Fibroblast of upper back skin (primary cell): ENCODE measurements around the gene MSL2.
"Not testable (repeated sequence)": the region's sequence is repeated elsewhere in the genome, so short reads cannot be mapped to it uniquely, and the experiment has no call there.

Experiments
- DNase-seq: peaks from one replicate; pipeline ENCODE4 v3.0.0-alpha.2; 2013

The MSL2 gene, protein sequence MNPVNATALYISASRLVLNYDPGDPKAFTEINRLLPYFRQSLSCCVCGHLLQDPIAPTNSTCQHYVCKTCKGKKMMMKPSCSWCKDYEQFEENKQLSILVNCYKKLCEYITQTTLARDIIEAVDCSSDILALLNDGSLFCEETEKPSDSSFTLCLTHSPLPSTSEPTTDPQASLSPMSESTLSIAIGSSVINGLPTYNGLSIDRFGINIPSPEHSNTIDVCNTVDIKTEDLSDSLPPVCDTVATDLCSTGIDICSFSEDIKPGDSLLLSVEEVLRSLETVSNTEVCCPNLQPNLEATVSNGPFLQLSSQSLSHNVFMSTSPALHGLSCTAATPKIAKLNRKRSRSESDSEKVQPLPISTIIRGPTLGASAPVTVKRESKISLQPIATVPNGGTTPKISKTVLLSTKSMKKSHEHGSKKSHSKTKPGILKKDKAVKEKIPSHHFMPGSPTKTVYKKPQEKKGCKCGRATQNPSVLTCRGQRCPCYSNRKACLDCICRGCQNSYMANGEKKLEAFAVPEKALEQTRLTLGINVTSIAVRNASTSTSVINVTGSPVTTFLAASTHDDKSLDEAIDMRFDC

DNA sequence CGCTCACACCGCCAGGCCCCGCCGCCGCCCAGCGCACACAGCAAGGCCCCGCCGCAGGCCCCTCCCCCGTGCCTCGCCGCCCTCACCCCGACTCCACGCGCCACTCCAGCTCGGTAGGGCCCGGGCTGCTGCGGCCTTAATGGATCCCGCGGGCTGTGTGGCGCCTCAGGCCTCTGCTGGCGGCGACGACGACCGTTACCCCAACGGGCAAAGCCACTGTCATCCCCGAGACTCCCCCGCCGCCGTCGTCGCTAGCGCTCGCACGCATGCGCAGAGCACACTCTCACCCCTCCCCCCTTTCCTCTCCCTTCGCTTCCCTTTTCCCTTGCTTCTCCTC, at the start of gene MSL2:
Gene MSL2 (minus strand): TSS at position 272 of the 337 bp plus-strand sequence. CDS start 1,222 bp downstream, outside the sequence.
- DNase-seq, result no peak

DNA sequence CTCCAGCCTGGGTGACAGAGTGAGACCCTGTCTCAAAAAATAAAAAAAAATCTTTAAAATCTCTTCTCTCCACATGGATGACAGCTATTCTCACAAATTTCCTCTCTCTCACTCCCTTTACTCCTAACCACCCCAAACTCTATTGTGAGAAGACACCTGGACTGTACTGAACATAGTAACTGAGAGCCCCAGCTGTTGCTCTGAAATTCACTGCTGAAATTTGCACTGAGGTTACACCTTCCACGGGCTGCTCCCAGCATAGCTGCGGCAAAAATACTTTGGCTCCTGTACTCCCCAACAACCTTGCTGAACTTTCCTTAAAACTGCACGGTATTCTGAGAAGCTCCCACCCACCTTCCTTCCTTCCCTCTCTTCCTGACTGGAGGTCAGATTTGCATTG, 49.6 kb upstream of the MSL2 start:
- DNase-seq, result no peak

DNA sequence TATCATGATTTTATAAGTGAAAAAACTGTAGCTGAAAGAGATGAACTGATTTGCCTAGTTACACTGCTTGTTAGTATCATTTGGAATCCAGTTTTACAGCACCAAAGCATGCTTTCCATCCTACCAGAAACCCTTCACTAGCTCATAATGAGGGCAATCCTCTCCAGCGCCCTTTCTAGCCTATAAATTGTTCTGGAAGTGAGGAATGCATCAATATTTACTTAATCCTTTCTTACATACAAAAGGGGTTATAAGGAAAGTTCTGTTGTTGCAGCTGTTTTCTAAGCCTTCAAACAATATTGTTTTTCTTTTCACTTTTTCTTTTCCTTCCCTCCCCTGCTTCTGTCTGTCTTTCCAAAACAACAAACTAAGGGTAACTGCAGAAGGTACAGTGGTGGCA, 43.0 kb upstream of the MSL2 start:
- DNase-seq, result no peak

DNA sequence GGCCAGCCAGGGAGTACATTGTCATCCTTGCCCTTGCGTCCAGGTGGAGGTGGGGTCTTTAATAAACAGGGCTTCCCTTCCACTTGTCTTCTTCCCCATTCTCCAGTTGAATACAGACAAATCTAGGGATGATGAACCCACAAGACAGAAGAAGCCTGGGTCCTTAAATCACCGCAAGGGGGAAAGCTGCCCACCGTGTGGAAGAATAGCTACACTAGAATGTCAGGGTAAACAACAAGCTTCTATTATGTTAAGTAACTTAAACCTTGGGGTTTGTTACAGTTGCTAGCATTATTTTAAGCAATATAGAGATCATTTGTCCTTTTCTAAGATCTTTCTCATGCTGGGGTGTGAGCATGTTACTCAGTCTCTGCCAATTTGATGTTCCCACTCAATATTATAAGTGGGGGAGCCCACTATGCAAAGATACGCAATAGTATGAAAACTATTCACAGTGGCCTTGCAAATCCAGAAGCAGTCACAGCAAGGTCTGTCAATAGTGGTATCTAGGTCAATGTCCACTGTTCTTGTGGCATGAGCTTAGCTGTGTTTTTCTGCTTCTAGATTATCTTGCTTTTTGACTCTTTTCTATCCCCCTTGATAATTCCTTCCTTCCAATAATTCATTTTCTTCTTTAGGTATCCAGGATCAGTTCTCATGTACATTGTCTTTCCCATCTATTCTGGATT, 42.0 kb upstream of the MSL2 start:
- DNase-seq, result no peak

DNA sequence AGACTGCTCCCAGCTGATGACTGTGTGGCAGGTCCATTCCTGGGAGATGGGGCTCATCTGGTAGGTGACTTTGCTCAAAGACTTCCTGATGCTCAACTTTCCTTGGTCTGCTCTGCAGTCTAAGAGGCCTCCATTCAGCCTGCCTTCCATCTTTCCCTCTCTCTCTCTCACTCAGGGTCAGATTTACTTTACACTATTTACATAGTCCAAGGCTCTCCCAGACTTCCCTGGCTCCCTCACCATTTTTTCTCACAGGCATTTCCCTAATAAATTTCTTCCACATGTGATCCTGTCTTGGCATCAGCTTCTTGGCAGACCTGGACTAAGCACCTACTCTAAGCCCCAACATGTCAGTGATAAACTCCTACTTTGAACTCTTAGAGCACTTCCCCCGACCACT, 41.0 kb upstream of the MSL2 start:
- DNase-seq, result no peak

DNA sequence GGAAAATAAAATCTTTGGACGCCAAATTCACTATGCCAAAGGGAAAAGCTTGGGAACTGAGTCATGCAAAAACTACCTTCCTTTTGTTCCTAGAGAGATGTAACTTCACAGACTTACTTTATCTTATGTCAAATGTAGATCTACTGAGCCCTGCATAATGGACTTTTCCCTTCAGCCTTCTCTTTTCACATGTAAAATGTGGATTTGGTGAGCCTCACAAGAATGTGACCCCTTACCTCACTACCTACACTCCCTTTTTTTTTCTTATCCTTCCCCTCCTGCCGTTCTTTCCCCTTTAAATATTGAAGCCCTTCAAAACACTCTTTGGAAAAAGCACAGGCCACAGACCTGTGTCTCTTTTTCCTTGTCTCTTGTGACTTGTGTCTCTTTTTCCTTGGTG, 40.0 kb upstream of the MSL2 start:
- no peak for DNase-seq

DNA sequence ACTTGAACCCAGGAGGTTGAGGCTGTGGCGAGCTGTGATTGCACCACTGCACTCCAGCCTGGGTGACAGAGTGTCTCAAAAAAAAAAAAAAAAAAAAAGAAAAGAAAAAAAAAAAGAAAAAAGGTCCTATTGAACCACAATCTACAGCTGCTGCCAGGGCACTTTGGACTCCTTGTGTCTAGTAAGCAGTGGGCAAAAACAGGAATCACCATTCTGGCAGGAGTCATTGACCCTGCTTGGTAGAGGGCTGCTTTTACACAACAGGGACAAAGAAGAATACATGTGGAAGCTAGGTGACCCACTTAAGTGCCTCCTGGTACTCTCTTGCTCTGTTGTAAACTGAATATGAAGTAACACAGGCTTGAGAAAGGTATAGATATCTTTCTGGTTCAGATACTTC, 39.4 kb upstream of the MSL2 start:
- DNase-seq, result no peak

DNA sequence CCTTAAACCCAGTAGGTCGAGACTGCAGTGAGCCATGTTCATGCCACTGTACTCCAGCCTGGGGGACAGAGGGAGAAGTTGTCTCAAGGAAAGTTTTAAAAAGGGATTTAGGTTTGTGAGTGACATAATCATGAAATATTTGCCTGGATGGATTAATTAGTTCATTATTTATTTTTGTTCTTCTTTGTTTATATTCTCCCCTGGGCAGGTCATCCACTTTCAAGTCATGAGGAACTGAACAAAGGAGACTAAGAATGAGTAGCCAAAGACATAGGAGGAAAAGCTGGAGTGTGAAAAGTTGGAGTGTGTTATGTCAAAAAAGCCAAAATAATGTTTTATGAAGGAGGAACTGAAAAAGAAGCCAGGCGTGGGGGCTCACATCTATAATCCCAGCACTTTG, 36.3 kb upstream of the MSL2 start:
- DNase-seq, result no peak

DNA sequence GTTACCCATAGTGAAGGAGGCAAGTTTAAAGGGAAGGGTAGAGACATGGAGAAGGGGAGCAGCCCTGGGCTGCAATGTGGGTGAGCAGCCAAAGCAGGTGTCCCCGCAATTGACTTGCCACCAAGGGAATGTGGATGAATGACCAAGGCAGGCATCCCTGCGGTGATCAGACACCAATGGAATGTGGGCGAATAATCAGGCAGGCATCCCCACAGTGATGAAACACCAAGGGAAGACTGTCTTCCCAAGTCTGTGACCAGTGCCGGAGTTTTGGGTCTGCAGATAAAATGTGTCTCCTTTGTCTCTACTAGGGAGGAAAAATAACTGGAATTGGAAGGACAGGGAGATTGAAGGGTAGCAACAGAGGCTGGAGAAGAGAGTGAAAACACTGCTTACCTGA, 26.6 kb upstream of the MSL2 start:
- DNase-seq, result not testable (repeated sequence)

DNA sequence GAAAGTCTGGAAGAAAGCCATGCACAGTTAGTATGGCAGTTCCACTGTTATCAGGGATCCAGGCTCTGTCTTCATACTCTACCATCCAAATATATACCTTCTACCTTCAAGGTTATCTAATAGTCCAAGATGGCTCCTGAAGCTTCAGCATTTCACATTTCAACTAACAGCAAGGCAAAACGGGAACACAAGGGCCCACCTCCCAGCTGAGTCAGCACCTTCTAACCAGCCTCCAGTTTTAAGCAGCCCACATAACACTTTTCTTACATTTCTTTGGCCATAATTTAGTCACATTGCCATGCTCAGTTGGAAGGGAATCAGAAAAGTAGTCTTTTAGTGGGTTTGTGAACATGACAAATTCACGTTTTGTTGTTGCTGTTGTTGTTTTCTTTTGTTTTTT, 15.4 kb upstream of the MSL2 start:
- DNase-seq, result peak; percentile 6

DNA sequence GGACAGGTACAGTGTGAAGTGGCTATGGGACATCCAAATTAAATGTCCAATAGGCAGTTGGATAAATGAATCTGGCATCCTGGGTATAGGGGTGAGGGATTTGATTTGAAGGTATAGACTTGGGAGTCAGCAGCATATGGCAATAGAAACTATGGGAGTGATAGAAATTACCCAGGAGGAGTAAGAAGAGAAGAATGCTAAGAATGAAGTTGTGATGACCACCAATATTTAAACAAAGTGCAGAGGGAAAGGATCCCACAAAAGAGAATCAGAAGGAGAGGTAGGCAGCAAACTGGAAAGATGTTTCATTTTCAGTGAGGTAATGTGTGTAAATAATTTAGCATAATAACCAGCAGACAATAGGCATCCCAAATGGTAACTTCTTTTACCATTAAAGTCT, 13.8 kb upstream of the MSL2 start:
- peak; percentile 79 for DNase-seq

DNA sequence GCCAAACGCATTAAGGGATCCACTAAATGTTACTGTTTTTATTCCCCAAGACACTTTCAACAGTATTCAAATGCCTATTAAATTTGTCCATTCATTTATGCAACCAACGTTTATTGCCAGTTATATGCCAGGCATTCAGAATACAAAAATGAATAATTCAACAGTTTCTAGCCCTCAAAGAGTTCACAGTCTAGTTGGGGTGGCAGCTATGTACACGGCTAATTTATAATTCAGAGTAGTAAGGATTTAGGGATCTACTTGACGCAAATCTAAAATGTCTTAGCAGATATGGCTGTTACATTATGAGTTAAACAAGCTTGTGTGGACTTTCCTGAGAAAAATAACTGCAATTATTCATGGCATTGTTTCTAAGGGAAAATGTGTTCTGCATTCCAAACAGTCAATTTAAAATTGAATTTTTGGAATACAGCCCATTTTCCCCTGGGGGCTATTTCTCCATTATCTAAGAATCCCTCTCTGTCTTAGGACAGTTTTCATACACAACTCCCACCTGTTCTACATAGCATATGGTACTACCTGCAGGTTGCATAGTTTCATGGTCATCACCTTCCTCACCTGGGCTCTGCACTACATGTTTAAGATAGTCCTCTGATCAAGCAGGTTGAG, 11.5 kb upstream of the MSL2 start:
- peak; percentile 10 for DNase-seq

DNA sequence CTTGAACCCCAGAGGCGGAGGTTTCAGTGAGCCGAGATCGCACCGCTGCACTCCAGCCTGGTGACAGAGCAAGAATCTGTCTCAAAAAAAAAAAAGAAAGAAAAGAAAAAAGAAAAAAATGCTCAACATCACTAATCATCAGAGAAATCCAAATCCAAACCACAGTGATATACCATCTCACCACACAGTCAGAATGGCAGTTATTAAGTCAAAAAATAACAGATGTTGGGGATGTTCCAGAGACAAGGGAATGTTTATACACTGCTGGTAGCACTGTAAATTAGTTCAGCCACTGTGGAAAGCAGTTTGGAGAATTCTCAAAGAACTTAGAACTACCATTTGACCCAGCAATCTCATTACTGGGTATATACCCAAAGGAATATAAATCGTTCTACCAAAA, 3.1 kb upstream of the MSL2 start:
- peak; percentile 59 for DNase-seq

DNA sequence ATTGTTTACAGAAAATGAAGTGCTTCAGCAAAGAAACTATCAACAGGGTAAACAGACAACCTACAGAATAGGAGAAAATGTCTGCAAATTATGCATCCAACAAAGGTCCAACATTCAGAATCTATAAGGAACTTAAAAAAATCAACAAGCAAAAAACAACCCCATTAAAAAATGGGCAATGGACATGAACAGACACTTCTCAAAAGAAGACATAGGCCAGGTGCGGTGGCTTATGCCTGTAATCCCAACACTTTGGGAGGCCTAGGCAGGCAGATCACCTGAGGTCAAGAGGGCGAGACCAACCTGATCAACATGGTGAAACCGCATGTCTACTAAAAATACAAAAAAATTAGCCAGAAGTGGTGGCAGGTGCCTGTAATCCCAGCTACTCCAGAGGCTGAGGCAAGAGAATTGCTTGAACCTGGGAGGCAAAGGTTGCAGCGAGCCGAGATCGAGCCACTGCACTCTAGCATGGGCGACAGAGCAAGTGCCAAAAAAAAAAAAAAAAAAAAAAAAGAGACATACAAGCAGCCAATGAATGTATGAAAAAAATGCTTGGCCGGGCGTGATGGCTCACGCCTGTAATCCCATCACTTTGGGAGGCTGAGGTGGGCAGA, 2.4 kb upstream of the MSL2 start:
- DNase-seq, result not testable (repeated sequence)

DNA sequence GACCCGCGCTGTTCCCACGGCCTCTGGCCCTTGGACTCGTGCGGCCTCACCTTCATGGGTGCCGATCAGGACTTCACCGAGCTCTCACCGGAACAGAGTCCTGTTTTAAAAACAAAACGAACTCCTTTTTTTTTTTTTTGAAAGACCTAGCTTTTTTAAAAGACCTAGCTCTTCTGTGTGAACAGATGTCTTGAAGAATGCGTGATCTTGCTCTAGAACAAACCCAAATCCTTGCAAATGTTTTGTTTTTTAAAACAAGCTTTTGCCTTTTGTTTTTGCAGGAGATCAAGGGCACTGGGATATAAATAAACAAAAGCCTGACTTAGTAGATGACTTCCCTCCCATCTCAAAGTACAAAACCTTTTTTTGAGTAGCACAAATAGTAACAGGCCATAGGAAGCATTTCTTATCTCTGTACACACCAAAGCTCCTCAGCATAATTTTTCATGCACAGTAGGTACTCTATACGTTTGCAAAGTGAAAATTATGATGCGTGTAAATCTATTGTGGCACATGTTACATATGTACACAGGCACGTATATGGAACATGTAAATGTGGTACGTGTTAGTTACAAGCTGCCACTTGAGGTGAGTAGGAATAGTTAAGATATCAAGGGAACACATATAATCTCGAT, 1.1 kb upstream of the MSL2 start:
- no peak for DNase-seq

DNA sequence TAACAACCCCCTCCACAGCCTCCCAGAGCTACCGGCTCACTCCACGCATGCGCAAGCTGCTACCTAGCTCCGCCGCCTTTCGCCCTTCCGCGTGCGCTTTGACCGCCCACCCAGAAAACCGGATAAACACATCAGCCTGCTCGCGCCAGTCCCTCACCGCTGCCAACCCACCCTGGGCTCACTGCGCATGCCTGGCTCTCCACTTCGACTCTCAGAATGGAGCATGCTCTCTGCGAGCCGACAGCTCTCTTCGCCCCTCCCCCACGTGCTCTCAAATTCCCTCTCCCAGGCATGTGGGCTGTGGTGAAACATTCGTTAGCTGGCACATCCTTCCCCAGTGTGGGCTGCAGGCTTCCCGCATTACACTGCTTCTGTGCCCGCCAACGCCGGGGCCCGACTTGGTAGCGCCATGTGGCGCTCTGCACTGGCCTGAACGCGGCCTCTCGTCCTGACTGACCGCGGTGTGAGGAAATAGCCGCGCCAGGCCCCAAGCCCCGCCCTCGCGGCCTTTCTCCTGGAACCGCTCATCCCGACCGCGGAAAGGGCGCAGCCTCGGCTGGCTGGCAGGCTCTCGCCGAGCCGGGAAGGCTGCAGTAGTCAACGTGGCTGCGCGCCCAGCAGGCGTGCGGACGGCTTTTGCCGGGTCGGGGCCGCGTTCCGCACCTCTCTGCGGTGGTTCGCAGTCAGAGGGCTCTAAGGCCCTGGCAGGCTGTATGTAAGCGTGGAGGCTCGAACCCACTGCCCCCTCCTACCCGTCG, 445 bp upstream of the MSL2 start:
- peak; percentile 100 for DNase-seq

DNA sequence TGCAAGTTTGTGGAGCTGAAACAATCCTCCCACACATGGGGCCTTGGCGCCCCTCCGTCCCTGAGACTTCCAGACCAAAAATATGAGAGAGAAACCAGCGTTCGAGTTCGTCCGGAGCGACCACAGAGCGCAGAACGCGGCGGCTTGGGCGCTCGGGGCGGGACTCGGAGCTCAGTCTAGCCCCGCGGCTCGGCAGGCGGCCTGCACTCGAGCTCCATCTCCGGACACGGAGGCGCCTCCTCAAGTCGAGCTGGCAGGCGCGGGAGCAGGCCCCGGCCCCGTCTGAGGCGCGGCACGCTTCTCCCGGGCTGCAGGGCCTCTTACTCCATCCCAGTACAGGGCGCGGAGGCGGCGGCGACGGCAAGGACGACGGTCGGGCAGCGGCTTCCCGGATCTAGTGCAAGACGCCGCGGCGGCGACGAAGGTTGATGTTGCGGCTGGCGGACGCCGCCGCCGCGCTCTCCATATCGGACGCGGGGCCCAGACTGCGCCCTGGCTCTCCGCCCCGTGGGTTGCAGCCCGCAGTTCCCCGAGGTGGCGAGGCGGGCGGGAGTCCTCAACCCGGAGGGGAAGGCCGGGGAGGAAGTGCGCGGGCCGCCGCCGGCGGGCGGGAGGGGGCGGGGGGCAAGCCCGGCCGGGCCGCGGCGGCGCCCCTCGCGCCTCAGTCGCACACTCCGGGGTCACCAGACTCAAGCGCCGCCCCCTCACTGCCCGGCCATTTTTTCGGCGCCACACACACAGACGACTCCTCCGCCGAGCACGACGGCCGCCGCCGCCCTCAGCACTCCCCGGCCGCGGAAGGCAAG, 674 bp downstream of the MSL2 start:
- peak; percentile 73 for DNase-seq

DNA sequence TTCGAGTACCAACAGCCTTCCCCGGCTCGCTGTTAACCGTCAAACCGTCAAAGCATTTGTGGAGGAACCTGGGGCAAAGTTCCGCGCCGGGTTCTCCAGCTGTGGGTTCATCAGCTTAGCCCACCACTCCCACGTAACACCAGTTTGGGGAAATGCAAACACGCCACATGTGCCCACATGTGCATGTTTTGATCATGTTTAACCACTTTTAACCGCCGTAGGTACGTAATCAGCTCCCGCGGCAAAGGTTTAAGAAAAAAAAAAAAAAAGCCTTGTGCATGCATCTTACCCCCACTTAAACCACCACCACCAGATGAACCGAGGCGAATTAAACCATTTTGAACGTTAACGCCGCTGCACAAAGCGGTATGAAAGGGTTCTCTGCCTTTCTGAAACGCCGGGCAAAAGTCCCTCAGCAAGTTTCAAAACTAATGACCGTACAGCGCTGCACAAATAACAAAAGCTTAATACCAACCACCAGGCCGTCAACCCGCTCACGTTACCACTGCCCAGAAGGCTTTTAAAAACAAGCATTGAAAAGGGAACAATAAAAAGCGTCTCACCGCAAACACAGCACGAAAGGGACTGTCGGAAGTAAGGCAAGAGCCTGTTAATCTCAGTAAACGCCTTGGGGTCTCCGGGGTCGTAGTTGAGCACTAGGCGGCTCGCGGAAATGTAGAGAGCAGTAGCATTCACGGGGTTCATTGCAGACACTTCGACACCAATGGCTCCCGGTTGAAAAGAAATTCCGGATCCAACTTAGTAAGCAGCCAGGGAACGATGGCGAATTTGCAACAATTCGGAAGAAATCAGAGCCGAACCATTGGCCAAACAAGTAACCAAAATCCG, 1.5 kb downstream of the MSL2 start:
- DNase-seq, result peak; percentile 5

DNA sequence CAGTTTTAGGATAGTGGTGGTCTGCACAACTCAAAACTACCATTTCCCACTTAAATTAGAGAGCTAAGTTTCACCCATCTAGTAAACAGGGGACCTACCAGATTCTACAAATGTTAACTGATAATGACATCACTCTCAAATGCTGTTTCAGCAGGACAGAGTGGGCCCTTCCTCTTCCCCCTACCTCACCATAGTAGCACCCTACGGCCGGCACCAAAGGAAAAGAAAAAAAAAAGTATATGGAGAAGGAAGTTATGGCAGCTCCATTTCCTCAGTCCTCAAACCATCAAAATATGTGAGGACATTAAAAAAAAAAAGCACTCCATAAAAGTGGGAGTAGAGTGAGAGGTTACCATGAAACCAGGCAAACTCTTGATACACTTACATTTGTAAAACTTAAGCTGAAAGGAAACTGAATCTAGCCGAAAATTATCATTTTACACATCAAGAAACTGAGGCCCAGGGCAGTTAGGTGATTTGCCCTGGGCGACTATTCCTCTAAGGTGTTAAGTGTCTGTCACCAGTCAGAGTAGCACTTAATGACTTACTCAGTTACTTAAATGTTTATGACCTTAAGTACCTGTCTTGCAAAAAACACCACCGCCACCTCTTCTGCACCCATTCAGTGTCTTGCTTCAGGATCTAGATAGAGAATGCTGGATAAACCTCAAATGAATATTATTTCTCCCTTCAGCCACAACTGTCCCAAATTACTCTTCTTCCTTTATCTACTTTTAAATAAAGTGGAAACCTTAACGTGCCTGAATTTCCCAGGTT, 2.7 kb downstream of the MSL2 start:
- DNase-seq, result no peak
